BLaER1 (cell line): ENCODE measurements around the gene BEX2.

Source experiments
- H3K27ac ChIP-seq: shearing (Covaris generic); formaldehyde crosslinking; 2 replicates; pipeline ENCODE4 v1.8.1; 2022
- H3K27me3 ChIP-seq: shearing (Covaris generic); formaldehyde crosslinking; 2 replicates; pipeline ENCODE4 v1.8.1; 2022
- H3K36me3 ChIP-seq: shearing (Covaris generic); formaldehyde crosslinking; 2 replicates; pipeline ENCODE4 v1.8.1; 2022
- H3K4me1 ChIP-seq: shearing (Covaris generic); formaldehyde crosslinking; 2 replicates; pipeline ENCODE4 v1.8.1; 2022
- H3K4me2 ChIP-seq: shearing (Covaris generic); formaldehyde crosslinking; 2 replicates; pipeline ENCODE4 v1.8.1; 2022
- H3K4me3 ChIP-seq: shearing (Covaris generic); formaldehyde crosslinking; 2 replicates; pipeline ENCODE4 v1.8.1; 2022
- H3K9ac ChIP-seq: shearing (Covaris generic); formaldehyde crosslinking; 2 replicates; pipeline ENCODE4 v1.8.1; 2022
- H3K9me3 ChIP-seq: shearing (Covaris generic); formaldehyde crosslinking; 2 replicates; pipeline ENCODE4 v1.8.1; 2022
- H4K20me1 ChIP-seq: shearing (Covaris generic); formaldehyde crosslinking; 2 replicates; pipeline ENCODE4 v1.8.1; 2022
- Cebpa-rat ChIP-seq: shearing (Covaris generic); IDR thresholded peaks from 2 replicates; pipeline ENCODE4 v1.8.1; 2022

Gene BEX2

DNA sequence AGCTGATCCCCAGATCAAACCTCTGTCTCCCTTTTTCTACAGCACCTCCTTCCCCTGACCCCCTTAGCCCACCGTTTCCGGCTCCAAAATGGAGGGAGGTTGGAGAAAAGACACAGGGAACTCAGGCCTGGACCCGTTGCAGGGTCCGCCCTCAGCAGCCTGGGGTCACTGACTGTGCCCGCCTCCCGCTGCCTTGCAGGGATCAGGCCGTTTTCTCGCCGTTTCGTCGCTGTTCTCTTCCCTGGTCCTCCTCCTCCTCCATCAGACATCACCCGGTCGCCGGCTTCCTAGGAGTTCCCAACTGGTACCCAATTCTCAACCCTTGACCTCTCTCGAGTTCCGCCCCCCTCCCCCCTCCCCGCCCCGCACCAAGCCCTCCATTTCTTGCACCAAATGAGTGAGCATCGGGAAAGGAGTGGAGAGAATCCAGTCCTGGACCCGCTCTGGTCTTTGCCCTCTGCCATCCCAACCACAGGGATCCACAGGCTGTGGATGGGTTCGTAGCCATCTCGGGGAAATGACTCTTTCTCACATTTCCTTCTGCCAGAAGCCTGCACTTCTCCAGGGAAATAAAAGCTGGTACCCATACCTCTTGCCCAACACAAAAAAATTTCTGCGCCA lies 34.7 kb downstream of the BEX2 start:
- Histone ChIP-seq H3K4me2 (no peak overlapping the region), H3K9ac (no peak overlapping the region), H3K36me3 (no peaks in the 10 kb centered on the region), H3K9me3 (no peaks in the 10 kb centered on the region), H4K20me1 (no peaks in the 10 kb centered on the region), H3K4me1 (no peaks in the 10 kb centered on the region), H3K27ac (no peak overlapping the region), H3K4me3 (no peak overlapping the region), H3K27me3 (peaks cover 22% of the 10 kb centered on the region)
- TF ChIP-seq Cebpa-rat = no peak

GRCh38 chrX:103274284-103274683 lies 36.5 kb downstream of the BEX2 start:
- no peak for TF ChIP-seq Cebpa-rat
- peaks cover 31% of the 10 kb centered on the region for H3K27me3 ChIP-seq
- no peak overlapping the region for H3K27ac ChIP-seq
- H3K9ac ChIP-seq = no peak overlapping the region
- H3K4me1 ChIP-seq = no peaks in the 10 kb centered on the region
- H4K20me1 ChIP-seq = no peaks in the 10 kb centered on the region
- no peak overlapping the region for H3K4me2 ChIP-seq
- H3K36me3 ChIP-seq = no peaks in the 10 kb centered on the region
- H3K4me3 ChIP-seq = no peak overlapping the region
- H3K9me3 ChIP-seq = no peaks in the 10 kb centered on the region
